HG02943 (cell line): ENCODE data around the gene MFSD6L.

ENCODE experiments used
- ATAC-seq: cut with Tn5 transposase; IDR thresholded peaks from one replicate; pipeline ENCODE4 v1.9.1; 2021; ENCODE audit warnings: mild to moderate bottlenecking, low read depth, moderate library complexity; ENCODE audit not compliant: unreplicated experiment

MFSD6L gene

GRCh38 chr17:8798846-8799569 lies at the start of gene MFSD6L:
Gene MFSD6L (minus strand): TSS chr17:8799365. CDS start chr17:8799120, 245 bp downstream.
- no peak for ATAC-seq

- ATAC-seq: no peak
These were observed 48.7 kb upstream of the MFSD6L start for GRCh38 chr17:8847891-8848290.

GRCh38 chr17:8846768-8847211 lies 47.6 kb upstream of the MFSD6L start:
- no peak for ATAC-seq

- no peak for ATAC-seq
These were observed 45.4 kb upstream of the MFSD6L start for GRCh38 chr17:8844229-8845218.

GRCh38 chr17:8843344-8843743 lies 44.2 kb upstream of the MFSD6L start:
- ATAC-seq: no peak

GRCh38 chr17:8841844-8842243 lies 42.7 kb upstream of the MFSD6L start:
- no peak for ATAC-seq

- ATAC-seq: no peak
These were observed 40.3 kb upstream of the MFSD6L start for GRCh38 chr17:8839410-8839935.

- no peak for ATAC-seq
These were observed 39.5 kb upstream of the MFSD6L start for GRCh38 chr17:8838551-8839095.

GRCh38 chr17:8837563-8838075 lies 38.5 kb upstream of the MFSD6L start:
- ATAC-seq: no peak

GRCh38 chr17:8836821-8837562 lies 37.8 kb upstream of the MFSD6L start:
- ATAC-seq: no peak

- ATAC-seq: no peak
These were observed 36.6 kb upstream of the MFSD6L start for GRCh38 chr17:8835631-8836364.

GRCh38 chr17:8835106-8835505 lies 35.9 kb upstream of the MFSD6L start:
- ATAC-seq: no peak

- ATAC-seq: no peak
These were observed 33.7 kb upstream of the MFSD6L start for GRCh38 chr17:8832711-8833352.

GRCh38 chr17:8831234-8831849 lies 32.2 kb upstream of the MFSD6L start:
- no peak for ATAC-seq

- no peak for ATAC-seq
These were observed 31.0 kb upstream of the MFSD6L start for GRCh38 chr17:8830141-8830540.

GRCh38 chr17:8829036-8829941 lies 30.1 kb upstream of the MFSD6L start:
- ATAC-seq: no peak

- no peak for ATAC-seq
These were observed 29.3 kb upstream of the MFSD6L start for GRCh38 chr17:8828517-8828875.
